Kidney (tissue), 14 donors: Measurements from ENCODE around the gene ZNF276. TPM values are rescaled to one million over a fixed set of nuclear protein-coding genes. Genes with fewer than 3 reads are reported as not detected.

Source experiments
- DNase-seq, 5 donors: peaks; one replicate each; pipeline ENCODE4 v3.0.0-alpha.2; 2013 to 2020
- FAIRE-seq: peaks from 2 replicates; lab custom pipeline; 2012; peaks lifted over from hg19 to GRCh38; lab: Jason Lieb, UNC
- H3K27ac ChIP-seq, 2 donors: one replicate each; pipeline ENCODE4 v1.7.0; 2013; ENCODE audit warnings: low read depth in 2 of 2, low read length in 2 of 2, inconsistent platforms in 1 of 2
- H3K27me3 ChIP-seq: one replicate; pipeline ENCODE4 v1.7.1; 2013; ENCODE audit warnings: low read length, inconsistent platforms; ENCODE audit not compliant: control insufficient read depth, insufficient read depth
- H3K36me3 ChIP-seq, 3 donors: one replicate each; pipeline versions ENCODE4 v1.7.0 to v1.7.1; 2013; ENCODE audit warnings: low read length in 3 of 3, control low read depth in 1 of 3, inconsistent platforms in 1 of 3; ENCODE audit not compliant: insufficient read depth in 3 of 3, control insufficient read depth in 2 of 3
- H3K4me1 ChIP-seq, 3 donors: one replicate each; pipeline versions ENCODE4 v1.7.0 to v1.7.1; 2013; ENCODE audit warnings: low read length in 3 of 3, inconsistent platforms in 1 of 3, low read depth in 1 of 3; ENCODE audit not compliant: control insufficient read depth in 2 of 3, insufficient read depth in 2 of 3
- H3K4me3 ChIP-seq, 3 donors: one replicate each; pipeline versions ENCODE4 v1.7.0 to v1.8.1; 2013; ENCODE audit warnings: low read length in 3 of 3, control low read depth in 1 of 3, inconsistent platforms in 1 of 3
- H3K9ac ChIP-seq, 3 donors: one replicate each; pipeline versions ENCODE4 v1.7.0 to v1.7.1; 2013; ENCODE audit warnings: low read length in 3 of 3, control low read depth in 1 of 3, inconsistent platforms in 1 of 3
- H3K9me3 ChIP-seq, 3 donors: one replicate each; pipeline versions ENCODE4 v1.7.0 to v1.7.1; 2013; ENCODE audit warnings: low read length in 3 of 3, control low read depth in 1 of 3, inconsistent platforms in 1 of 3; ENCODE audit not compliant: control insufficient read depth in 2 of 3, insufficient read depth in 1 of 3
- intact Hi-C: fragments of 100-400 bp; cut with DNase I; formaldehyde crosslinking; loops from one replicate; pipeline ENCODE4 v1.11.1; 2022
- polyA plus RNA-seq: library from polyadenylated mRNA; stranded (reverse); fragments of 350-450 nt; fragmentation: Illumina TruSeq; extraction: RNeasy Lipid Tissue Mini Kit (QIAGEN cat#74804); gene quantifications from one replicate; pipeline ENCODE4 v1.2.3, GENCODE V29; 2014; ENCODE audit warnings: low read depth, low replicate concordance; ENCODE audit not compliant: insufficient read depth
- total RNA-seq: library from RNA; stranded (reverse); fragmentation: NEBNext Ultra II Directional; extraction: Animal tissue kit (Norgen Biotek cat#: 25700); gene quantifications from one replicate; pipeline ENCODE4 v1.2.1, GENCODE V29; 2021
- TF ChIP-seq, protein P1 (sequence below): IDR thresholded peaks from 3 replicates; pipeline ENCODE4 v1.5.1; 2012; ENCODE audit warnings: mild to moderate bottlenecking, moderate library complexity, borderline replicate concordance; ENCODE audit not compliant: insufficient read depth; ENCODE audit errors: extremely low read depth
- donor health status: control.
- donor health status: control.
- donor health status: control.
- donor health status: control.
- donor health status: control.
- donor health status: DM: yes; HTN: yes; CAD: no.
- donor health status: Normal renal cell carcinoma (clear cell type).

The ZNF276 gene
- total and polyA plus RNA-seq, 2 donors from 2014 or later = 16.4 to 35.4 TPM

DNA sequence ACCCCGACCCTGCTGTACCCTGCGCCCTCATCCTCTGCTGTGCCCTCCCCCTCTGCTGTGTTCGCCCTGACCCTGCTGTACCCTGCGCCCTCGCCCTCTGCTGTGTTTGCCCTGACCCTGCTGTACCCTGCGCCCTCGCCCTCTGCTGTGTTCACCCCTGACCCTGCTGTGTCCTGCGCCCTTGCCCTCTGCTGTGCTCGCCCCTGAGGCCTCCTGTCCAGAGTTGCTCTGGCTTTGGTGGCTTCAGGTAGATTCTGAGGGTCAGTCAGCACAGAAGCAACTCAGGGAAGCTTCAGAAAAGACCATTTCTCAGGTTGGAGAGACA, 11.5 kb downstream of the ZNF276 start:
- no peak for FAIRE-seq
- Histone ChIP-seq H3K27me3 (no peaks in the 10 kb centered on the region), H3K9me3 (no peaks in the 10 kb centered on the region), H3K27ac (no peak overlapping the region), H3K36me3 (peaks cover 2 to 62% (median 33%) of the 10 kb centered on the region in 3 donors), H3K4me1 (no peaks in the 10 kb centered on the region), H3K4me3 (no peak overlapping the region), H3K9ac (no peak overlapping the region)
- intact Hi-C loops = no loop called here
- TF ChIP-seq, protein P1, sequence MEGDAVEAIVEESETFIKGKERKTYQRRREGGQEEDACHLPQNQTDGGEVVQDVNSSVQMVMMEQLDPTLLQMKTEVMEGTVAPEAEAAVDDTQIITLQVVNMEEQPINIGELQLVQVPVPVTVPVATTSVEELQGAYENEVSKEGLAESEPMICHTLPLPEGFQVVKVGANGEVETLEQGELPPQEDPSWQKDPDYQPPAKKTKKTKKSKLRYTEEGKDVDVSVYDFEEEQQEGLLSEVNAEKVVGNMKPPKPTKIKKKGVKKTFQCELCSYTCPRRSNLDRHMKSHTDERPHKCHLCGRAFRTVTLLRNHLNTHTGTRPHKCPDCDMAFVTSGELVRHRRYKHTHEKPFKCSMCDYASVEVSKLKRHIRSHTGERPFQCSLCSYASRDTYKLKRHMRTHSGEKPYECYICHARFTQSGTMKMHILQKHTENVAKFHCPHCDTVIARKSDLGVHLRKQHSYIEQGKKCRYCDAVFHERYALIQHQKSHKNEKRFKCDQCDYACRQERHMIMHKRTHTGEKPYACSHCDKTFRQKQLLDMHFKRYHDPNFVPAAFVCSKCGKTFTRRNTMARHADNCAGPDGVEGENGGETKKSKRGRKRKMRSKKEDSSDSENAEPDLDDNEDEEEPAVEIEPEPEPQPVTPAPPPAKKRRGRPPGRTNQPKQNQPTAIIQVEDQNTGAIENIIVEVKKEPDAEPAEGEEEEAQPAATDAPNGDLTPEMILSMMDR = no peak
- DNase-seq = no peak

DNA sequence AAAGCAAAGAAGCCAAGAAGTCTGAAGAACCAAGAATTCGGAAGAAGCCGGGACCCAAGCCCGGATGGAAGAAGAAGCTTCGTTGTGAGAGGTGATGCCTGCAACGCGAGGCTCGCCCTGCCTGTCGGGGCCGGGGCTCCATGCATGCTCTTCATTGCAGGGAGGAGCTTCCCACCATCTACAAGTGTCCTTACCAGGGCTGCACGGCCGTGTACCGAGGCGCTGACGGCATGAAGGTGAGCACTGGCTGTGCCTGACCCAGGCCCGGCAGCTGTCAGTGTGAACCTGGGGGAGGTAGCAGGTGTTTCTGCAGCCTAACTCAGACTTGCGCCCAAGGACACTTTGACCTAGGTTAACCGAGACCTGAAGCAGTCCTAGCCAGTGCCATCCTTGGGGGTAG, 12.0 kb downstream of the ZNF276 start:
- DNase-seq (no peak), FAIRE-seq (no peak)
- no peak overlapping the region for H3K27ac ChIP-seq
- H3K4me1 ChIP-seq = no peaks in the 10 kb centered on the region
- peaks cover 2 to 63% (median 36%) of the 10 kb centered on the region in 3 donors for H3K36me3 ChIP-seq
- no peaks in the 10 kb centered on the region for H3K9me3 ChIP-seq
- H3K4me3 ChIP-seq = no peak overlapping the region
- TF ChIP-seq, protein P1 = no peak
- no peak overlapping the region for H3K9ac ChIP-seq
- intact Hi-C loops = no loop called here
- no peaks in the 10 kb centered on the region for H3K27me3 ChIP-seq

DNA sequence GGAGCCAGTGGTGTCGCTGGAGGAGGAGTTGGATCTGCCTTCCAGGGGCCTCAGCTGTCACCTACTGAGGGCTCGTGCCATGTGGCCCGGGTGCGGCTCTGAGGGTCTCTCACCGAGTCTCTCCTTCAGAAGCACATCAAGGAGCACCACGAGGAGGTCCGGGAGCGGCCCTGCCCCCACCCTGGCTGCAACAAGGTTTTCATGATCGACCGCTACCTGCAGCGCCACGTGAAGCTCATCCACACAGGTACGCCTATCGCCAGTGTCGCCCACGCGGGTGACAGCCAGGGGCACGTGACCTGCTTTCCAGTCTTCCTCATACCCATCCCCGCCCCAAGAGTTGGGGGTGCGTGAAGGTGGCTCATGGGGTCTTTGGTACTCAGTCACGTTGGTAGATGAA, 12.5 kb downstream of the ZNF276 start:
- TF ChIP-seq, protein P1 = no peak
- H3K27ac ChIP-seq = no peak overlapping the region
- peaks cover 2 to 66% (median 37%) of the 10 kb centered on the region in 3 donors for H3K36me3 ChIP-seq
- FAIRE-seq (no peak), DNase-seq (no peak)
- intact Hi-C loops = no loop called here
- no peak overlapping the region for H3K9ac ChIP-seq
- H3K9me3 ChIP-seq = no peaks in the 10 kb centered on the region
- no peak overlapping the region for H3K4me3 ChIP-seq
- no peaks in the 10 kb centered on the region for H3K4me1 ChIP-seq
- no peaks in the 10 kb centered on the region for H3K27me3 ChIP-seq

DNA sequence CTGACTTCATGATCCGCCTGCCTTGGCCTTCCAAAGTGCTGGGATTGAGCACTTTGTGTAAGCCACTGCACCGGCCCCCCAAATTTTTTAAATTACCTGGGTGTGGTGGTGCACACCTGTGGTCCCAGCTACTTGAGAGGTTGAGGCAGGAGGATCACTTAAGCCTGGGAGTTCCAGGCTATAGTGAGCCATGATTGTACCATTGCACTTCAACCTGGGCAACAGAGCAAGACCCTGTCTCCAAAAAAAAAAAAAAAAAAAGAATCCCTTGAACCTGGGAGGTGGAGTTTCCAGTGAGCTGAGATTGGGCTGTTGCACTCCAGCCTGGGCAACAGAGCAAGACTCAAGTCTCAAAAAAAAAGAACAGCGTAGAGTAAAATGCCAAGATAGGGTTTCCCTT, 15.2 kb downstream of the ZNF276 start:
- no peak overlapping the region for H3K27ac ChIP-seq
- no peaks in the 10 kb centered on the region for H3K4me1 ChIP-seq
- H3K9me3 ChIP-seq = no peaks in the 10 kb centered on the region
- intact Hi-C loops = no loop called here
- H3K9ac ChIP-seq = no peak overlapping the region
- FAIRE-seq (no peak), DNase-seq (no peak)
- H3K27me3 ChIP-seq = no peaks in the 10 kb centered on the region
- no peak overlapping the region for H3K4me3 ChIP-seq
- H3K36me3 ChIP-seq = peaks cover 2 to 61% (median 29%) of the 10 kb centered on the region in 3 donors
- TF ChIP-seq, protein P1 = no peak
